ENCODE measurements around the gene RNF126. TPM values are rescaled to one million over a fixed set of nuclear protein-coding genes. Genes with fewer than 3 reads are reported as not detected.

Gene RNF126
- total RNA-seq, 6 experiments from 2014 or later: 35.8 to 39.2 (median 38.2) TPM

GRCh38 chr19:641702-642101 lies 21.3 kb downstream of the RNF126 start:
- Mint-ChIP-seq H3K27me3 (ENCODE audit: insufficient read depth) (peaks cover 5% of the 10 kb centered on the region), H3K4me3 (no peak overlapping the region), H3K36me3 (ENCODE audit: low read depth) (peaks cover 4% of the 10 kb centered on the region; the same call in 1 of the 2 replicates), H3K9me3 (no peaks in the 10 kb centered on the region), H3K27ac (no peak overlapping the region), H3K4me1 (ENCODE audit: low read depth) (peaks cover 6% of the 10 kb centered on the region)
- TF ChIP-seq, protein P1, sequence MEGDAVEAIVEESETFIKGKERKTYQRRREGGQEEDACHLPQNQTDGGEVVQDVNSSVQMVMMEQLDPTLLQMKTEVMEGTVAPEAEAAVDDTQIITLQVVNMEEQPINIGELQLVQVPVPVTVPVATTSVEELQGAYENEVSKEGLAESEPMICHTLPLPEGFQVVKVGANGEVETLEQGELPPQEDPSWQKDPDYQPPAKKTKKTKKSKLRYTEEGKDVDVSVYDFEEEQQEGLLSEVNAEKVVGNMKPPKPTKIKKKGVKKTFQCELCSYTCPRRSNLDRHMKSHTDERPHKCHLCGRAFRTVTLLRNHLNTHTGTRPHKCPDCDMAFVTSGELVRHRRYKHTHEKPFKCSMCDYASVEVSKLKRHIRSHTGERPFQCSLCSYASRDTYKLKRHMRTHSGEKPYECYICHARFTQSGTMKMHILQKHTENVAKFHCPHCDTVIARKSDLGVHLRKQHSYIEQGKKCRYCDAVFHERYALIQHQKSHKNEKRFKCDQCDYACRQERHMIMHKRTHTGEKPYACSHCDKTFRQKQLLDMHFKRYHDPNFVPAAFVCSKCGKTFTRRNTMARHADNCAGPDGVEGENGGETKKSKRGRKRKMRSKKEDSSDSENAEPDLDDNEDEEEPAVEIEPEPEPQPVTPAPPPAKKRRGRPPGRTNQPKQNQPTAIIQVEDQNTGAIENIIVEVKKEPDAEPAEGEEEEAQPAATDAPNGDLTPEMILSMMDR (IDR thresholded peaks at IDR 0.05): no peak
- DNase-seq: no peak

GRCh38 chr19:640606-641189 lies 22.3 kb downstream of the RNF126 start:
- H3K4me3 Mint-ChIP-seq: no peak overlapping the region
- H3K4me1 Mint-ChIP-seq (ENCODE audit: low read depth): peaks cover 6% of the 10 kb centered on the region
- no peaks in the 10 kb centered on the region for H3K36me3 Mint-ChIP-seq (ENCODE audit: low read depth)
- no peak overlapping the region for H3K27ac Mint-ChIP-seq
- no peak for DNase-seq
- no peaks in the 10 kb centered on the region for H3K9me3 Mint-ChIP-seq
- peaks cover 5% of the 10 kb centered on the region for H3K27me3 Mint-ChIP-seq (ENCODE audit: insufficient read depth)
- TF ChIP-seq, protein P1 (IDR thresholded peaks at IDR 0.05): no peak

GRCh38 chr19:640161-640558 lies 22.9 kb downstream of the RNF126 start:
- no peaks in the 10 kb centered on the region for H3K36me3 Mint-ChIP-seq (ENCODE audit: low read depth)
- no peaks in the 10 kb centered on the region for H3K9me3 Mint-ChIP-seq
- H3K4me3 Mint-ChIP-seq: no peak overlapping the region
- H3K4me1 Mint-ChIP-seq (ENCODE audit: low read depth): peaks cover 6% of the 10 kb centered on the region
- TF ChIP-seq, protein P1 (IDR thresholded peaks at IDR 0.05): no peak
- peaks cover 5% of the 10 kb centered on the region for H3K27me3 Mint-ChIP-seq (ENCODE audit: insufficient read depth)
- DNase-seq: no peak
- no peak overlapping the region for H3K27ac Mint-ChIP-seq

- Mint-ChIP-seq H3K36me3 (ENCODE audit: low read depth) (no peaks in the 10 kb centered on the region), H3K9me3 (no peaks in the 10 kb centered on the region), H3K4me1 (ENCODE audit: low read depth) (peaks cover 6% of the 10 kb centered on the region), H3K27me3 (ENCODE audit: insufficient read depth) (peaks cover 5% of the 10 kb centered on the region), H3K27ac (peak within 1 kb of the TSS; percentile 69), H3K4me3 (peak within 1 kb of the TSS; percentile 87)
- DNase-seq: peak; percentile 79
- TF ChIP-seq, protein P1 (IDR thresholded peaks at IDR 0.05): no peak
Observed at GRCh38 chr19:639253-640160, 23.5 kb downstream of the RNF126 start, which contains the start of gene FGF22. Gene FGF22, plus strand, starts transcription at chr19:639879. Its CDS starts 47 bp downstream, at chr19:639926.

DNA sequence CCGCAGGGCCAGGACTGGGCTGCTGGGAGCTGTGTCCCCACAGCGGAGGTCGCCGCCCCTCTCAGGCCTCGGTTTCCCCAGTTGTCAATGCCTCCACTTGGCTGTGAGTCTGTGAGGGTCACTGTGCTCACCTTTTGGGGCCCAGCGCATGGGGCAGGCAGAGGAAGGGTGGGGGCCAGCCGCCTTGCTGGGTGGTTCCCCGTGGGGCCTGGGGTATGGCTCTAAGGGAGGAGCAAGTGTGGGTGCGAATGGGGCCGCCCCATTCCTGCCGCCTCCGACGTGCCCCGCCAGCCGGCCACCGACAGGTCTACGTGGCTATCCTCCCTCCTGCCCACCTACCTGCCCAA lies 24.1 kb downstream of the RNF126 start:
- Mint-ChIP-seq H3K36me3 (ENCODE audit: low read depth) (no peaks in the 10 kb centered on the region), H3K27ac (no peak overlapping the region; the same call in 1 of the 2 replicates), H3K4me1 (ENCODE audit: low read depth) (peaks cover 13% of the 10 kb centered on the region), H3K4me3 (peak overlapping the region; percentile 87), H3K27me3 (ENCODE audit: insufficient read depth) (peaks cover 6% of the 10 kb centered on the region), H3K9me3 (no peaks in the 10 kb centered on the region)
- TF ChIP-seq, protein P1 (IDR thresholded peaks at IDR 0.05): no peak
- no peak for DNase-seq

All from HFFc6 (cell line).